Right cardiac atrium (tissue), 5 donors: ENCODE results near the gene FXYD1. TPM values are rescaled to one million over a fixed set of nuclear protein-coding genes. Genes with fewer than 3 reads are reported as not detected.

ENCODE experiments used
- ATAC-seq, 2 donors: fragments of 200-7000 bp; cut with Tn5 transposase; one replicate each; pipeline versions ENCODE4 v1.8.0 to v1.9.1; 2020; ENCODE audit warnings: moderate library complexity in 2 of 2, mild to moderate bottlenecking in 1 of 2
- DNase-seq, 3 donors: peaks; one replicate each; pipeline ENCODE4 v3.0.0-alpha.2; 2020
- H3K27ac ChIP-seq: one replicate; pipeline ENCODE4 v1.5.1; 2013; ENCODE audit warnings: mild to moderate bottlenecking, low read length, control low read depth, moderate library complexity
- H3K27me3 ChIP-seq: one replicate; pipeline ENCODE4 v1.6.1; 2013; ENCODE audit not compliant: control insufficient read depth, insufficient read depth
- H3K4me1 ChIP-seq: one replicate; pipeline ENCODE4 v1.6.1; 2013; ENCODE audit warnings: low read length; ENCODE audit not compliant: control insufficient read depth, insufficient read depth
- H3K4me3 ChIP-seq: one replicate; pipeline ENCODE4 v1.5.1; 2013; ENCODE audit warnings: low read length, control low read depth
- H3K9me3 ChIP-seq: one replicate; pipeline ENCODE4 v1.6.1; 2013; ENCODE audit warnings: low read length; ENCODE audit not compliant: control insufficient read depth
- WGBS: extraction: QIAGEN DNeasy Blood & Tissue Kit; methylation state at CpG from one replicate; pipeline ENCODE4 v1.1.7; 2013; 5-methylcytosine and 5-hydroxymethylcytosine counted together
- intact Hi-C, 4 donors: fragments of 100-400 bp; cut with DNase I; formaldehyde crosslinking; loops; one replicate each; pipeline versions ENCODE4 v1.11.0 to v1.14.0; 2022 to 2023
- polyA plus RNA-seq: library from polyadenylated mRNA; stranded (reverse); fragments of 200-250 nt; gene quantifications from one replicate; pipeline ENCODE4 v1.2.3, GENCODE V29; 2013
- total RNA-seq, 4 donors: library from RNA; stranded (reverse); fragmentation: NEBNext Ultra II Directional; extraction: Animal tissue kit (Norgen Biotek cat#: 25700); gene quantifications; one replicate each; pipeline ENCODE4 v1.2.1, GENCODE V29; 2021
- donor health status: healthy with polysubstance abuse.
- donor health status: DM: no; HTN: yes; CAD: no.
- donor health status: DM: no; HTN: no; CAD: no.
- donor health status: DM: no; HTN: yes; CAD: no; lungs with severe emphysema.
- donor health status: DM: yes; HTN: yes; CAD: no.

FXYD1 gene
- total and polyA plus RNA-seq, 5 donors: 289 to 544 (median 485) TPM

- Histone ChIP-seq H3K4me3 (no peak overlapping the region), H3K27me3 (no peaks in the 10 kb centered on the region), H3K4me1 (no peaks in the 10 kb centered on the region), H3K27ac (no peak overlapping the region), H3K9me3 (no peaks in the 10 kb centered on the region)
- ATAC-seq: no peak
- intact Hi-C loops: no loop called here
- WGBS: 61% methylated on average over 2 of the region's 2 CpGs
- DNase-seq: no peak
Measured at GRCh38 chr19:35178701-35179100, 40.1 kb downstream of the FXYD1 start.

- Histone ChIP-seq H3K4me1 (no peaks in the 10 kb centered on the region), H3K4me3 (no peak overlapping the region), H3K9me3 (no peaks in the 10 kb centered on the region), H3K27me3 (no peaks in the 10 kb centered on the region), H3K27ac (no peak overlapping the region)
- ATAC-seq (no peak), DNase-seq (no peak)
- 76% methylated on average over 3 of the region's 3 CpGs for WGBS
- intact Hi-C loops: no loop called here
Measured at GRCh38 chr19:35179830-35180229, 41.2 kb downstream of the FXYD1 start.

GRCh38 chr19:35181387-35181786 lies 42.8 kb downstream of the FXYD1 start:
- Histone ChIP-seq H3K4me3 (no peak overlapping the region), H3K4me1 (no peaks in the 10 kb centered on the region), H3K27me3 (no peaks in the 10 kb centered on the region), H3K9me3 (no peaks in the 10 kb centered on the region), H3K27ac (no peak overlapping the region)
- intact Hi-C loops: no loop called here
- 81% methylated on average over 1 of the region's 1 CpG for WGBS
- ATAC-seq (no peak), DNase-seq (no peak)

GRCh38 chr19:35184267-35184666 lies 45.6 kb downstream of the FXYD1 start:
- intact Hi-C loops: no loop called here
- Histone ChIP-seq H3K4me3 (no peak overlapping the region), H3K27ac (no peak overlapping the region), H3K27me3 (no peaks in the 10 kb centered on the region), H3K4me1 (no peaks in the 10 kb centered on the region), H3K9me3 (no peaks in the 10 kb centered on the region)
- DNase-seq (no peak), ATAC-seq (no peak)
- 82% methylated on average over 1 of the region's 1 CpG for WGBS

- no peak for ATAC-seq
- no peak overlapping the region for H3K4me3 ChIP-seq
- no peak for DNase-seq
- intact Hi-C loops: no loop called here
- no peaks in the 10 kb centered on the region for H3K9me3 ChIP-seq
- H3K27ac ChIP-seq: no peak overlapping the region
- H3K4me1 ChIP-seq: no peaks in the 10 kb centered on the region
- no peaks in the 10 kb centered on the region for H3K27me3 ChIP-seq
- 74% methylated on average over 2 of the region's 2 CpGs for WGBS
Measured at GRCh38 chr19:35184884-35185283, 46.3 kb downstream of the FXYD1 start.

Other genes starting within 250 kb of the FXYD1 start
- 1 to 10 TPM; 1.4 to 3.4 (median 3.1) TPM for gene ZNF30, start 211.9 kb upstream of the FXYD1 start, total RNA-seq
- gene ZNF30, start 211.9 kb upstream of the FXYD1 start, polyA plus RNA-seq: 1.8 TPM
- 1 to 10 TPM; 3.3 to 5.1 (median 4.3) TPM for gene ZNF792, start 174.6 kb upstream of the FXYD1 start, total RNA-seq
- 1.1 TPM for gene ZNF792, start 174.6 kb upstream of the FXYD1 start, polyA plus RNA-seq
- gene GRAMD1A, start 138.5 kb upstream of the FXYD1 start, total RNA-seq: 10 to 100 TPM; 27.9 to 37.4 (median 32.7) TPM
- gene GRAMD1A, start 138.5 kb upstream of the FXYD1 start, polyA plus RNA-seq: 32.0 TPM
- 100 to 1,000 TPM in 1 of 4 donors, 10 to 100 TPM in 3; 74.3 to 134 (median 87.1) TPM for gene SCN1B, start 108.4 kb upstream of the FXYD1 start, total RNA-seq
- gene SCN1B, start 108.4 kb upstream of the FXYD1 start, polyA plus RNA-seq: 89.1 TPM
- 1 to 10 TPM; 3.9 to 7.0 (median 5.0) TPM for gene HPN, start 97.1 kb upstream of the FXYD1 start, total RNA-seq
- 1.5 TPM for gene HPN, start 97.1 kb upstream of the FXYD1 start, polyA plus RNA-seq
- 1 to 10 TPM; 2.2 to 5.7 (median 4.3) TPM for gene FXYD3, start 23.0 kb upstream of the FXYD1 start, total RNA-seq
- gene FXYD3, start 23.0 kb upstream of the FXYD1 start, polyA plus RNA-seq: 5.2 TPM
- gene LGI4, start 3.8 kb upstream of the FXYD1 start, total RNA-seq: 10 to 100 TPM; 25.0 to 40.9 (median 32.5) TPM
- gene LGI4, start 3.8 kb upstream of the FXYD1 start, polyA plus RNA-seq: 35.6 TPM
- gene FXYD7, start 4.4 kb downstream of the FXYD1 start, total RNA-seq: under 1 TPM in 1 of 4 donors, not detected in 3; 0.40 TPM
- 0.25 TPM for gene FXYD7, start 4.4 kb downstream of the FXYD1 start, polyA plus RNA-seq
- gene FXYD5, start 15.9 kb downstream of the FXYD1 start, total RNA-seq: 10 to 100 TPM; 22.5 to 46.3 (median 31.0) TPM
- 31.8 TPM for gene FXYD5, start 15.9 kb downstream of the FXYD1 start, polyA plus RNA-seq
- not detected for gene FAM187B, start 89.9 kb downstream of the FXYD1 start, total RNA-seq
- gene FAM187B, start 89.9 kb downstream of the FXYD1 start, polyA plus RNA-seq: not detected
- gene LSR, start 110.2 kb downstream of the FXYD1 start, total RNA-seq: 1 to 10 TPM; 4.6 to 8.9 (median 4.8) TPM
- 5.0 TPM for gene LSR, start 110.2 kb downstream of the FXYD1 start, polyA plus RNA-seq
- 100 to 1,000 TPM; 182 to 270 (median 239) TPM for gene USF2, start 130.1 kb downstream of the FXYD1 start, total RNA-seq
- gene USF2, start 130.1 kb downstream of the FXYD1 start, polyA plus RNA-seq: 332 TPM
- 100 to 1,000 TPM; 164 to 286 (median 230) TPM for gene HAMP, start 143.7 kb downstream of the FXYD1 start, total RNA-seq
- gene HAMP, start 143.7 kb downstream of the FXYD1 start, polyA plus RNA-seq: 406 TPM
- gene MAG, start 153.3 kb downstream of the FXYD1 start, total RNA-seq: not detected
- gene MAG, start 153.3 kb downstream of the FXYD1 start, polyA plus RNA-seq: 1.3 TPM
- gene CD22, start 190.4 kb downstream of the FXYD1 start, total RNA-seq: under 1 TPM; 0.54 to 0.80 (median 0.72) TPM
- 0.20 TPM for gene CD22, start 190.4 kb downstream of the FXYD1 start, polyA plus RNA-seq
- not detected for gene FFAR1, start 209.1 kb downstream of the FXYD1 start, total RNA-seq
- gene FFAR1, start 209.1 kb downstream of the FXYD1 start, polyA plus RNA-seq: not detected
- under 1 TPM in 1 of 4 donors, not detected in 3; 0.31 TPM for gene FFAR3, start 219.6 kb downstream of the FXYD1 start, total RNA-seq
- 0.05 TPM for gene FFAR3, start 219.6 kb downstream of the FXYD1 start, polyA plus RNA-seq
- gene GPR42, start 232.2 kb downstream of the FXYD1 start, total RNA-seq: not detected
- gene GPR42, start 232.2 kb downstream of the FXYD1 start, polyA plus RNA-seq: not detected